Activated CD8-positive, alpha-beta memory T cell treated with anti-CD3 and anti-CD28 coated beads, Interleukin-2, amount 50 U/mL, for 24 hours (primary cell): ENCODE results near the gene ACVR1B.

Source experiments
- DNase-seq: peaks from one replicate; pipeline ENCODE4 v3.0.0-alpha.2; 2020; ENCODE audit errors: extremely low read depth

Gene ACVR1B

DNA sequence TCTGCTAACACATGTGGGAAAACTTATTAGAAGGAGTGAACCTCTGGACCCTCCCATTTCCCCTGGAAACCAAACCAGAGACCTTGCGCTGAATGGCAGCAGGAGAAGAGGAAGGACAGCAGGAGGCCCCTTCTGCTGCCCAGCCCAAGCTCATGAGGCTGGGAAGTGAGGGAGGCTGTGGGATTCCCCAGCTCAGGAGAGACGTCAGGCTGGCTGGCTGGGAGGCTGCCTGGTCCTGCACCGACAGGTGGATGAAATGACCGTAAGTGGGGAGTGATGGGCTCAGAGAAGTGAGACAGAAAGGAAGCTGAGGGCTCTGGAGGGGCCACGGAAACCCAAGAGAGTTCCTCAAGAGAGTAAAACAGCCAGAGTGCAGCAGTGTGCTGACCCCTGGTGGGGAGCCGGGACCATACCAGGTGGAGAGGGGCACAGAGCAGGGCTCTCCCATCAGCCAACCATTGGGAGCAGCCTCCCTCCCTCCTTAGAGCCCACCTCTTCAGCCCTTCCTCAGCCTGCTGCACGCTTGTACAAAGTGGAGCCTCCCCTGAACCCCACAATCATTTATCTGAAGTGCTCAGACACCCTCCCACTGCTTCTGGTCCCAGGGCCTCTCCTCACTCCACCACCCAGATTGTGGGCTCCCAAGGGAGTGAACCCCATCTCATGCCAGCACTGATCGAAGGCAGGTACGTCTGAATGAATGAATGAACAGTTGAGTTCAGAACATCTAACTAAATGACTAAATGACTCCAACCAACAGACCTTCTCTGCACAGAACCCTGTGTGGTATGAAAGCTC is 69.2 kb downstream of the ACVR1B start:
- DNase-seq = no peak

- no peak for DNase-seq
Observed at GRCh38 chr12:52022841-52023181, 71.3 kb downstream of the ACVR1B start.

GRCh38 chr12:52023182-52023975 is 71.9 kb downstream of the ACVR1B start:
- DNase-seq = no peak

GRCh38 chr12:52023976-52024688 is 72.6 kb downstream of the ACVR1B start:
- DNase-seq = no peak

- DNase-seq = no peak
Observed at GRCh38 chr12:52024845-52025230, 73.3 kb downstream of the ACVR1B start.

DNA sequence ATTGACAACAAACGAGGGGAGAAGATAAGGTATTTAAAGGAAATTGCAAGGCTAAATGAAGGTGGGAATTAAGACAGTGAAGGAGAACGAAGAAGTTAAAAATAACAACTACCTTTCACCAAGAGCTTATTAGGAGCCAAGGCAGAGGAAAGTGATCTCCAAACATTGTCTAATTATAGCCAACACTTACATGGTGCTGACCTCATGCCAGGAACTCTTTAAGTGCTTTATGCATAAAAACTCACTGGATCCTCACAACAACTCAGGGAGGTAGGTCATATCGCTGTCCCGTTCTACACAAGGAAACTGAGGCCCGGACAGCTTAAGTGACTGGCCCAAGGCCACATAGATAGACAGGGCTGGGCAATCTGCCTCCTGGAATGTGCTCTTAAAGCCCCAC is 74.8 kb downstream of the ACVR1B start:
- DNase-seq = no peak

DNA sequence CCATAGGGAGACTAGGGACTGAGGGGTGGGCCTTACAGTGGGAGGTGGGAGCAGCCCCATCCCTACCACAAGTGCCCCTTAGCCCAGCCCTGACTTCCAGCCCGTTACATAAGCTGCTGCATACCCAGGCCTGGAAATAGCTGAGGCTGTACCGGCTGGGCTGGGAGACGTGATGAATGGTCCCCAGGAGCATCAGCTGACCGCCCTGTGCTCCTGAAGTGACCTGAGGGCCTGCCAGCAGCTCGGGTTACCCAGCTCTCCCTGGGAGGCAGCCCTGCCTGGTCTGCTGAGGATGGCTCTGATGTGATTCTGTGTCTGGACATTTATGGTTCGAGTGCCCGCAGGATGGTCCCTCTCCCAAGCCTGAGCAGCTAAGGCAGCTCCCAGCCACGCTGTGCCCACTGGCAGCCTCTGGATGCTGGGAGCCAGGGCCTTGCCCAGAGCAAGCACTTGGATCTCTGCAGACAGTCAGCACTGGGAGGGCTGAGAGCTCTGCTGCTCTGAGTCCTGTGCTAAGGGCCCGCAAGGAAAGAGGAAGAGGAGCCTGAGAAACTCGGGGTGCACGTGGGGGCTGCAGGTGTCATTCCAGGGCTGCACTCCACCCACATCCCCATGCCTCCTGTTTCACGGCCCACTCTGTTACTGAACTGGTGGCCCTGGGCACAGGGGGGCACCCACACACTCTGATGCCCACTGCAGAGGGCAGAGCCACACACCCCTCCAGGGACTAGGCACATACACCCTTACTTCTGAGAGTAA is 75.8 kb downstream of the ACVR1B start:
- no peak for DNase-seq

DNA sequence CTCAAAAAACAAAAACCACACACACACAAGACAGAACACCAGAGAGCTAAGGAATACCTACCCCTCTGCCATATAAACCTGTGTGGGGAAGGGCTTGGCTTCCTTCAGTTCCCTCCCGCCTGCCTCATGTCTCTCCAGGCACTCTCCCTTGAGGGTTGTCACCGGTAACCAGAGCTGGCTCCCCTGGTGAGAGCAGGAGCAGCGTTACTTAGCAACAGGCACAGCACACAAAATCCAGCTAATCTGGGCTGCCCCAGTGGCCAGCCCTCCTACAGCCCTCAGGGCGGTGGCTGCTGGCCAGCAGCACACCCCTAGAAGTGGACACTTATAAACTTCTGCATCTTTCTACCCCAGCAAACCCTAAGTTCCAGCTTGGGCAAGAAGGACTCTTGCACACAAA is 78.2 kb downstream of the ACVR1B start:
- DNase-seq = no peak

DNA sequence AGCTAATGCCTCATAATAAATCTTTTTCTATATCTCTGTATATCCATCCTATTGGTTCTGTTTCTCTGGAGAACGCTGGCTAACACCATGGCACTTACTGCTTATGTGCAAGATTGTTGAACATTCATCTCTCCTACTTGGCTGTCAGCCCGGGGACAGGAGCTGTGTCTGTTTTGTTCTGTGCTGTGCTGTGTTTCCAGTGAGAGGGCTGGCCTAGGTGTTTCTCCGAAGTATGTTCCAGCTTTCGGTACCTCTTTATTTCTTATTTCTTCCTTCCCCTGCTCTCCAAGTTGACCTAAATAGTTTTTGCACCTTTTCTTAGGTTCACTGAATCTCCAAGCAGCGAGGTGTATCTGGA is 80.9 kb downstream of the ACVR1B start:
- no peak for DNase-seq

DNA sequence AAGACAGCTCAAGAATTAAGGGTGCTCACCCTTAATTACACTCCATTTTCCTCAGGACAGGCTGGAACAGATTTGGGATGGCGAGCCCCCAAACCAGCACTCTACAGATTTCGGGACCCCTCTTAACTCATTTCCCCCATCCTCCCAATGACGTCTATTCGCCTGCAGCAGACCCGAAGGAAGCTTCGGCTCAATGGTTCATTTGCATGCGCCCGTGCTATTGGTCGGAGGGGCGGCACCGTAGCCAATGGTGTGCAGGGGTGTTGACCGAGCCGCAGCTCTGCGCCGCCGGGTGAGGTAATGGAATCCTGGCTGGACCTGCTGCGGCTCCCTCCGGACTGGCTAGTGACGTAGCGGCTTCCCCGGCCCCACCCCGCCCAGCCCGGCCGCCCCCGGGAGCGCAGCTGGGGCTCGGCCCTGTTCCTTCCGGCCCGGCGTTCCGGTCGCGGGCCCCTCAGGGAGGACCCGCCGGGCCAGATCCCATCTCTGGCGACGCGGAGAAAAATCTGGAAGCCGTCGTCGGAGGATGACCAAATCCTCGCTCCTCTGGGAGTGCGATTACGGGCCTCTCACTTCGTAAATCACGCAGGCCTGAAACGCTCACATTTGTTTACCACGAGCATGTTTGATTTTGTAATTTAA is 81.4 kb downstream of the ACVR1B start:
- DNase-seq = peak; percentile 81

- no peak for DNase-seq
Observed at GRCh38 chr12:52033446-52034140, 82.1 kb downstream of the ACVR1B start.

DNA sequence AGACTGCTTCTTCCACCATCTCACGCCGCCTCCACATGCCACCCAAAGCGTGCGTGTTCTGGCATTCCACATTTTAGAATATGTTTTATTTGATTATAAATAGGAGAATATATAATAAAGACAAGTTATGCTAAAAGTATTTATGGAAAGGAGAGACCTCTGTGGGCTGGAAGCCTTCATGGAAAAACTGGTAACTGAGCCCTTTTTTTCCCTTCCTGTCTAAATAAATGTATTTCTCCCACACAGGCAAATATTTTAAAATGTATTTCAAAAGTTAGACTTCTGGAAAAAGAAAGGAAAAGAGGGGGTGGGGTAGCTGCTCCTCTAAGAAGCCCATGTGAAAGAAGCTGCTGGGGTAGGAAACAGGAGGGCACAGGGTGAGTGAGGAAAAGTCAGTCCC is 83.7 kb downstream of the ACVR1B start:
- DNase-seq = no peak

DNA sequence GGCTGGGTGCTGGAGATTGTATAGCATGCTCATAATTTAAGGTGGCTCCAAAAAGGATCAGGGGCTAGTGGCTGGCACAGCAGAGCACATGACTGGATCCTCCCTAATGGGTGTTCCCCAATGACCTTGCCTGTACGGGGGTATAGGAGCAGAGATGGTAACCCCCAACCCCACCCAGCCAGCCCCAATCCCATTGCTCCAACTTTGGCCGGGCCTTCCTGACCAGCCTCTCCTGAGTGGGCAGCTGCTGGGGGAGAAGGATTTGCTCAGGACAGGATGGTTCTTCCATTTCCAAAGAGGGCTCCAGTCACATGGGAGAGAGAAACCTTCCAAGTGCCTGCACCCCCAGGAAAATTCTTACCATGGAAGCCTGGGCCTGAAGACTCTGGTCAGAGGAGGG is 84.4 kb downstream of the ACVR1B start:
- DNase-seq = no peak

GRCh38 chr12:52036587-52037171 is 85.2 kb downstream of the ACVR1B start:
- DNase-seq = no peak

GRCh38 chr12:52037248-52037861 is 85.9 kb downstream of the ACVR1B start:
- DNase-seq = no peak

- DNase-seq = no peak
Observed at GRCh38 chr12:52038447-52038846, 86.9 kb downstream of the ACVR1B start.

DNA sequence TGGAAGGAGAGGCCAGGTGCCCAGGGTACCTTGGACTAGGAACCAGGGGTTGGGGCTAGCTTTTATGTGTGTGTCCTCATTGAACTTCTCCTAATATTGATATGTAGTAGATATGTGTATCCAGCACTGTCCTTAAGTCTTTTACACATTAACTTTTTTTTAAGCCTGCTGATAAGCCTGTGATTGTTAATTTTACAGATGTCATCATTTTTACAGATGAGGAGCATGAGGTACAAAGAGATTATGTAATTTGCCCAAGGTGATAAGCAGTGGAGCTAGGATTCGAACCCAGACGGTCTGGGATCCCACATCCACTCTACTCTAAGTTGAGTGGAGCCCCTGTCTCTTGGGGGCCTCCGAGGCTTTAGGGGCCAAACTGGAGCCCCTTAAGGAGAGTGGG is 89.5 kb downstream of the ACVR1B start:
- no peak for DNase-seq

DNA sequence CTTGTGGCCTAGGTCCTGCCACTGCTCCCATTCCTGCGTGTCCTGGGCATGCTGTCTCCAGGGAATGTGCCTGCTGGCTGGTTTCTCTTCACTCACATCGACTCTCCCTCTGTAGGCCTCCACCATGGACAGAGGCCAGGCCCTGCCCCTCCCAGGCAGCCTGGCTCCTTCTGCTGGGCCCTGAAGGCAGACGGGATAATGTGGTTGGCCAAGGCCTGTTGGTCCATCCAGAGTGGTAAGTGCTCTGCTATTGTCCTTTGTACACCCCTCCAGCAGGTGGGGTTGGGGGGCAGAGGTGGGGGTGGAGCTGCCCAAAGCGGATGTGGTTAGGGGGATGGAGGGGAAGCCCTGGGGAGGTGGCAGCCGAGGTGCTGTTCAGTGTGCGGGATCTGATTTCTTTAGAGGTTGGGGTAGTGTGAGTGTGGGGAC is 90.2 kb downstream of the ACVR1B start:
- DNase-seq = no peak

GRCh38 chr12:52042706-52043385 is 91.3 kb downstream of the ACVR1B start:
- DNase-seq = no peak
